Transverse colon (tissue), 4 donors: ENCODE data around the gene KRTAP4-6. TPM values are rescaled to one million over a fixed set of nuclear protein-coding genes. Genes with fewer than 3 reads are reported as not detected.
"Not testable (repeated sequence)": the region's sequence is repeated elsewhere in the genome, so short reads cannot be mapped to it uniquely, and the experiment has no call there.

Source experiments
- DNase-seq: peaks from one replicate; pipeline ENCODE4 v3.0.0-alpha.2; 2019
- H3K27ac ChIP-seq, 4 donors: fragments of 200-600 bp; sonication (generic); 2 replicates each; pipeline ENCODE4 v1.5.1; 2016 to 2018; ENCODE audit warnings: inconsistent platforms in 4 of 4
- H3K27me3 ChIP-seq: fragments of 200-600 bp; sonication (generic); 2 replicates; pipeline ENCODE4 v1.5.1; 2017; ENCODE audit warnings: inconsistent platforms
- H3K36me3 ChIP-seq, 4 donors: fragments of 200-600 bp; sonication (generic); 2 replicates each; pipeline ENCODE4 v1.5.1; 2017 to 2019; ENCODE audit warnings: inconsistent platforms in 4 of 4
- H3K4me1 ChIP-seq, 4 donors: fragments of 200-600 bp; sonication (generic); 2 replicates each; pipeline ENCODE4 v1.5.1; 2017 to 2020; ENCODE audit warnings: inconsistent platforms in 4 of 4
- H3K4me3 ChIP-seq, 4 donors: fragments of 200-600 bp; sonication (generic); 1 replicate in 1 of 4; 2 replicates in 3 of 4; pipeline versions ENCODE4 v1.5.1 to v1.6.1; 2017 to 2019; ENCODE audit warnings: inconsistent platforms in 4 of 4
- H3K9me3 ChIP-seq, 2 donors: fragments of 200-600 bp; sonication (generic); 2 replicates each; pipeline ENCODE4 v1.5.1; 2017 to 2019; ENCODE audit warnings: inconsistent platforms in 2 of 2
- CTCF ChIP-seq, 5 experiments: fragments of 200-600 bp in 3 of 5; fragments of 450-650 bp in 2 of 5; sonication (generic) in 3 of 5; IDR thresholded peaks; 1 replicate in 2 of 5; 2 replicates in 3 of 5; pipeline ENCODE4 v1.5.1; 2016 to 2017; ENCODE audit warnings: antibody characterized with exemption in 5 of 5, inconsistent platforms in 3 of 5, mild to moderate bottlenecking in 2 of 5, moderate library complexity in 1 of 5
- EP300 ChIP-seq: sonication (generic); formaldehyde crosslinking; IDR thresholded peaks from one replicate; pipeline ENCODE4 v1.6.1; 2017; ENCODE audit warnings: antibody characterized with exemption, low read depth
- POLR2A ChIP-seq: fragments of 450-650 bp; IDR thresholded peaks from one replicate; pipeline ENCODE4 v1.6.1; 2016; ENCODE audit warnings: antibody characterized with exemption, mild to moderate bottlenecking, moderate library complexity
- POLR2AphosphoS5 ChIP-seq, 3 donors: sonication (generic); formaldehyde crosslinking; IDR thresholded peaks; one replicate each; pipeline ENCODE4 v1.6.1; 2016; ENCODE audit warnings: antibody characterized with exemption in 3 of 3
- WGBS, 2 donors: methylation state at CpG; one replicate each; pipeline ENCODE4 v1.1.5; 2018; ENCODE audit warnings: low coverage in 1 of 2; 5-methylcytosine and 5-hydroxymethylcytosine counted together
- in situ Hi-C, 4 donors: fragments of 200-750 bp; cut with MboI; loops; one replicate each; pipeline versions ENCODE4 v1.15.0 to v1.15.1; 2017; ENCODE audit warnings: low sequenced_read_pairs in 3 of 4, low pct_ligation_motif_present in 1 of 4, low pct_unique_long_range_greater_than_20kb in 1 of 4
- intact Hi-C: fragments of 100-400 bp; cut with DNase I; formaldehyde crosslinking; loops from one replicate; pipeline ENCODE4 v1.15.1; 2023; ENCODE audit warnings: low total_unique reads
- total RNA-seq, 4 donors: library from RNA; depleted of rRNA; stranded (reverse); fragments of >200 nt; gene quantifications; one replicate each; pipeline ENCODE4 v1.1.0, GENCODE V29; 2016

Gene KRTAP4-6
- total RNA-seq, 4 donors from 2014 or later, result not detected

GRCh38 chr17:41118721-41119120 is 21.6 kb downstream of the KRTAP4-6 start:
- Histone ChIP-seq H3K27me3 (peaks cover 8% of the 10 kb centered on the region), H3K4me3 (no peak overlapping the region), H3K36me3 (no peaks in the 10 kb centered on the region), H3K9me3 (no peaks in the 10 kb centered on the region), H3K27ac (no peak overlapping the region), H3K4me1 (no peaks in the 10 kb centered on the region)
- TF ChIP-seq EP300 (no peak), POLR2AphosphoS5 (IDR thresholded peaks at IDR 0.05) (no peak), POLR2A (no peak), CTCF (IDR thresholded peaks at IDR 0.05) (no peak)
- intact Hi-C loops (no loop called here), in situ Hi-C loops (no loop called here)
- DNase-seq, result no peak
- 87 to 89% methylated on average over 4 of the region's 4 CpGs for WGBS, 2 donors

- H3K4me1 ChIP-seq, H3K36me3 ChIP-seq, H3K27me3 ChIP-seq, H3K9me3 ChIP-seq, H3K27ac ChIP-seq, in situ Hi-C loops, H3K4me3 ChIP-seq, intact Hi-C loops, DNase-seq: not testable (repeated sequence)
- WGBS, 2 donors, result 76 to 100% methylated on average over 1 to 10 of the region's 10 CpGs
These were observed 22.4 kb downstream of the KRTAP4-6 start, which contains the start of gene KRTAP4-11 for GRCh38 chr17:41117846-41118386. KRTAP4-11 (minus strand) TSS chr17:41118373; CDS start chr17:41118315, 58 bp downstream.

- WGBS, 2 donors, result 0 to 28% methylated on average over 1 to 5 of the region's 5 CpGs
- H3K36me3 ChIP-seq, result no peaks in the 10 kb centered on the region
- intact Hi-C loops (no loop called here), in situ Hi-C loops (no loop called here)
- H3K27ac ChIP-seq, result no peak overlapping the region
- DNase-seq, result no peak
- peaks cover 8% of the 10 kb centered on the region for H3K27me3 ChIP-seq
- no peaks in the 10 kb centered on the region for H3K9me3 ChIP-seq
- H3K4me3 ChIP-seq, result no peak overlapping the region
- H3K4me1 ChIP-seq, result no peaks in the 10 kb centered on the region
- TF ChIP-seq CTCF (IDR thresholded peaks at IDR 0.05) (no peak), POLR2AphosphoS5 (IDR thresholded peaks at IDR 0.05) (no peak), EP300 (no peak), POLR2A (no peak)
These were observed 24.0 kb downstream of the KRTAP4-6 start for GRCh38 chr17:41116297-41116696.

- no peak overlapping the region for H3K27ac ChIP-seq
- H3K4me1 ChIP-seq, result no peaks in the 10 kb centered on the region
- peaks cover 5% of the 10 kb centered on the region for H3K27me3 ChIP-seq
- in situ Hi-C loops, result no loop called here
- intact Hi-C loops, result no loop called here
- no peaks in the 10 kb centered on the region for H3K36me3 ChIP-seq
- H3K9me3 ChIP-seq, result no peaks in the 10 kb centered on the region
- H3K4me3 ChIP-seq, result no peak overlapping the region
- no peak for TF ChIP-seq CTCF (IDR thresholded peaks at IDR 0.05)
- no peak for TF ChIP-seq EP300
- TF ChIP-seq POLR2A, result no peak
- TF ChIP-seq POLR2AphosphoS5 (IDR thresholded peaks at IDR 0.05), result no peak
- DNase-seq, result no peak
- 82 to 86% methylated on average over 2 of the region's 2 CpGs for WGBS, 2 donors
These were observed 29.0 kb downstream of the KRTAP4-6 start for GRCh38 chr17:41111151-41111885.

- H3K9me3 ChIP-seq, H3K4me1 ChIP-seq, H3K27ac ChIP-seq, DNase-seq, H3K27me3 ChIP-seq, H3K4me3 ChIP-seq, intact Hi-C loops, H3K36me3 ChIP-seq, in situ Hi-C loops: not testable (repeated sequence)
- 0% methylated on average over 1 of the region's 1 CpG; no CpG with 5 or more reads in 1 of the 2 donors for WGBS, 2 donors
These were observed 31.5 kb downstream of the KRTAP4-6 start for GRCh38 chr17:41108728-41109386.
